Right atrium auricular region (tissue), 2 donors: ENCODE results near the gene EMP3. TPM values are rescaled to one million over a fixed set of nuclear protein-coding genes. Genes with fewer than 3 reads are reported as not detected.

Experiments
- DNase-seq: peaks from one replicate; pipeline ENCODE4 v3.0.0-alpha.2; 2019; ENCODE audit warnings: low spot score
- H3K27ac ChIP-seq, 2 donors: fragments of 200-600 bp; sonication (generic); 1 replicate in 1 of 2; 2 replicates in 1 of 2; pipeline ENCODE4 v1.5.1; 2016 to 2019
- H3K27me3 ChIP-seq, 2 donors: fragments of 200-600 bp; sonication (generic); one replicate each; pipeline versions ENCODE4 v1.5.1 to v1.6.0; 2017 to 2019
- H3K36me3 ChIP-seq: fragments of 200-600 bp; sonication (generic); one replicate; pipeline ENCODE4 v1.5.1; 2016
- H3K4me1 ChIP-seq, 2 donors: fragments of 200-600 bp; sonication (generic); one replicate each; pipeline versions ENCODE4 v1.5.1 to v1.6.0; 2017 to 2019
- H3K4me3 ChIP-seq, 2 donors: fragments of 200-600 bp; sonication (generic); 1 replicate in 1 of 2; 2 replicates in 1 of 2; pipeline ENCODE4 v1.5.1; 2017 to 2019; ENCODE audit warnings: mild to moderate bottlenecking in 1 of 2, moderate library complexity in 1 of 2
- H3K9me3 ChIP-seq, 2 donors: fragments of 200-600 bp; sonication (generic); one replicate each; pipeline ENCODE4 v1.5.1; 2019
- total RNA-seq, 2 donors: library from RNA; depleted of rRNA; stranded (reverse); fragments of >200 nt; gene quantifications; one replicate each; pipeline ENCODE4 v1.1.0, GENCODE V29; 2016
- TF ChIP-seq, protein P1 (sequence below), 2 donors: fragments of 200-600 bp; sonication (generic); IDR thresholded peaks; one replicate each; pipeline ENCODE4 v1.5.1; 2019; ENCODE audit warnings: antibody characterized with exemption in 2 of 2

EMP3 gene, protein sequence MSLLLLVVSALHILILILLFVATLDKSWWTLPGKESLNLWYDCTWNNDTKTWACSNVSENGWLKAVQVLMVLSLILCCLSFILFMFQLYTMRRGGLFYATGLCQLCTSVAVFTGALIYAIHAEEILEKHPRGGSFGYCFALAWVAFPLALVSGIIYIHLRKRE
- total RNA-seq, result 10 to 100 TPM; 16.9 to 95.9 TPM

DNA sequence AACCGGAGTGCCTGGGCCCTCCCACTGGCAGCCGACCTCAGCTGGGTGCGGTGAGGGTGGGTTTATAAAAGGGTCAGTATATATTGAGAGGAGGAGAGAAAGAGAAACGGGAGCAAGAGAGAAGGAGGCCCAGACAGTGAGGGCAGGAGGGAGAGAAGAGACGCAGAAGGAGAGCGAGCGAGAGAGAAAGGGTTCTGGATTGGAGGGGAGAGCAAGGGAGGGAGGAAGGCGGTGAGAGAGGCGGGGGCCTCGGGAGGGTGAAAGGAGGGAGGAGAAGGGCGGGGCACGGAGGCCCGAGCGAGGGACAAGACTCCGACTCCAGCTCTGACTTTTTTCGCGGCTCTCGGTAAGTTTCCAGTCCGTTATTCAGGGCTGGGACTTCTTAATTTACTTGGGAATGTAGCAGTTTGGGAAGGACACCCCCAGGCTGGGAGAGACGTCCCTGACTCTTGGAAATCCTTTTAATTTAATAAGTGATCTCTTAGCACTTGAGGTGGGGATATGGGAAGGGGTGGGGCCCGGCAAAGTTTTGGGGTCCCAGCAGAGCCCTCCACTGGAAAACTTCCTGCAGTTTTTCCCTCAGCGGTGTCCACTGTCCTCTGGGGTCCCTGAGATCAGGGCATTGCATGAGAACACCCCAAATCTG, at the start of gene EMP3:
TSS of gene EMP3 (plus strand) at position 288 of the 646 bp plus-strand sequence. CDS start 1,293 bp downstream, outside the sequence.
- Histone ChIP-seq H3K27me3 (no peaks in the 10 kb centered on the region), H3K9me3 (no peaks in the 10 kb centered on the region), H3K4me3 (peak within 1 kb of the TSS; percentile 57 to 61), H3K36me3 (peaks cover 6% of the 10 kb centered on the region), H3K4me1 (peaks cover 3 to 55% of the 10 kb centered on the region in 2 donors), H3K27ac (peak within 1 kb of the TSS; percentile 84 to 95)
- DNase-seq, result peak; percentile 87
- TF ChIP-seq, protein P1, sequence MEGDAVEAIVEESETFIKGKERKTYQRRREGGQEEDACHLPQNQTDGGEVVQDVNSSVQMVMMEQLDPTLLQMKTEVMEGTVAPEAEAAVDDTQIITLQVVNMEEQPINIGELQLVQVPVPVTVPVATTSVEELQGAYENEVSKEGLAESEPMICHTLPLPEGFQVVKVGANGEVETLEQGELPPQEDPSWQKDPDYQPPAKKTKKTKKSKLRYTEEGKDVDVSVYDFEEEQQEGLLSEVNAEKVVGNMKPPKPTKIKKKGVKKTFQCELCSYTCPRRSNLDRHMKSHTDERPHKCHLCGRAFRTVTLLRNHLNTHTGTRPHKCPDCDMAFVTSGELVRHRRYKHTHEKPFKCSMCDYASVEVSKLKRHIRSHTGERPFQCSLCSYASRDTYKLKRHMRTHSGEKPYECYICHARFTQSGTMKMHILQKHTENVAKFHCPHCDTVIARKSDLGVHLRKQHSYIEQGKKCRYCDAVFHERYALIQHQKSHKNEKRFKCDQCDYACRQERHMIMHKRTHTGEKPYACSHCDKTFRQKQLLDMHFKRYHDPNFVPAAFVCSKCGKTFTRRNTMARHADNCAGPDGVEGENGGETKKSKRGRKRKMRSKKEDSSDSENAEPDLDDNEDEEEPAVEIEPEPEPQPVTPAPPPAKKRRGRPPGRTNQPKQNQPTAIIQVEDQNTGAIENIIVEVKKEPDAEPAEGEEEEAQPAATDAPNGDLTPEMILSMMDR (IDR thresholded peaks at IDR 0.05), result no peak

DNA sequence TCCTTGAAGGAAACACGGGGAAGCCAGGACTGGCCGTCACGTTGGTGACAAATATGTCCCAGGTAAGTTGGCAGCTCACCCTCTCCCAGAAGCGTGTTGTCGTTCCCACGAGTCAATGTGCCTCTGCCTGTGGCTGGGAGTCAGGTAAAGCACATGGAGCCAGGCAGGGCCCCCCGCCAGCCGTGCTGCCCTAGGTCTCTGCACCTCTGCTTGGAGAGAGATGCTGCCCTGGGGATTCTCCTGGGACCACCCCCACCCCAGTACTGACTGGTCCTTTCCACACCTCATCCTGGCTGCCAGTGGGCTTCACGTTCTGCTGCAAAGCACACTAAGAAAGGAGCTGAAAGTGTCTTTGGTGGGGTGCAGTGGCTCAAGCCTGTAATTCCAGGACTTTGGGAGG, 45.6 kb upstream of the EMP3 start:
- H3K36me3 ChIP-seq, result no peaks in the 10 kb centered on the region

DNA sequence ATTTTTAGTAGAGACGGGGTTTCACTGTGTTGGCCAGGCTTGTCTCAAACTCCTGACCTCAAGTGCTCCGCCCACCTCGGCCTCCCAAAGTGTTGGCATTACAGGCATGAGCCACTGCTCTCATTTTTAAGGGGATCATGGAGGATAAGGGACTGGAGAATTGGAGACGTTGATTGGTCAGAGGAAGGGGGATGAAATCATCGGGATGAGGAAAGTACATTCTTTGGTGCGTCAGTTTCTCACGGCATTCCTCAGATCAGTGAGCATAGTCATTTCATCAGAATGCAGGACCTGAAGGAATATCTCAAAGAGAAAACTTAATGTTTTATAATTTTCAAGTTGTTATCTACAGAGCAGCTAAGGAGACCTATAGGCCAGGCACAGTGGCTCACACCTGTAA, 41.4 kb upstream of the EMP3 start:
- DNase-seq, result no peak
- Histone ChIP-seq H3K4me3 (no peak overlapping the region), H3K27ac (no peak overlapping the region), H3K9me3 (peaks cover 0 to 23% of the 10 kb centered on the region in 2 donors), H3K4me1 (no peaks in the 10 kb centered on the region), H3K27me3 (no peaks in the 10 kb centered on the region), H3K36me3 (no peaks in the 10 kb centered on the region)
- TF ChIP-seq, protein P1 (IDR thresholded peaks at IDR 0.05), result no peak

More for the DNA sequence above, 45.6 kb upstream of the EMP3 start:
- H3K4me3 ChIP-seq, result no peak overlapping the region
- peaks cover 0 to 12% of the 10 kb centered on the region in 2 donors for H3K9me3 ChIP-seq
- H3K4me1 ChIP-seq, result no peaks in the 10 kb centered on the region
- no peak overlapping the region for H3K27ac ChIP-seq
- H3K27me3 ChIP-seq, result no peaks in the 10 kb centered on the region
- no peak for DNase-seq
- TF ChIP-seq, protein P1 (IDR thresholded peaks at IDR 0.05), result no peak

DNA sequence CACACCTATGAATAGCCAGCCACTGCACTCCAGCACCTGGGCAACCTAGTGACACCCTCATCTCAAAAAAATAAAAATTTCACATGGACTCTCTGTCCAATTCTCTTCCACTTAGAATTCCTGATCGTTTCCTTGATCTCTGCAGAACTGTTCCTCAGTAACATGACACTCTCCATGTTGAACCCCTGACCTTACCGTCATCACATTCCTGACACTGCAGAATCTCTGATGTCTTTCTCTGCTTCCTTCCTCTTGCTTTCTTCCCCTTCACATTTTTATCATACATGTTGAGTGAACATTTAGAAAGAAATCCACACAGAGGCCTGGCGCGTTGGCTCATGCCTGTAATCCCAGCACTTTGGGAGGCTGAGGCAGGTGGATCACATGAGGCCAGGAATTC, 40.5 kb upstream of the EMP3 start:
- no peaks in the 10 kb centered on the region for H3K27me3 ChIP-seq
- H3K27ac ChIP-seq, result no peak overlapping the region
- H3K36me3 ChIP-seq, result no peaks in the 10 kb centered on the region
- H3K4me3 ChIP-seq, result no peak overlapping the region
- no peak for DNase-seq
- peaks cover 0 to 23% of the 10 kb centered on the region in 2 donors for H3K9me3 ChIP-seq
- TF ChIP-seq, protein P1 (IDR thresholded peaks at IDR 0.05), result no peak
- H3K4me1 ChIP-seq, result no peaks in the 10 kb centered on the region

DNA sequence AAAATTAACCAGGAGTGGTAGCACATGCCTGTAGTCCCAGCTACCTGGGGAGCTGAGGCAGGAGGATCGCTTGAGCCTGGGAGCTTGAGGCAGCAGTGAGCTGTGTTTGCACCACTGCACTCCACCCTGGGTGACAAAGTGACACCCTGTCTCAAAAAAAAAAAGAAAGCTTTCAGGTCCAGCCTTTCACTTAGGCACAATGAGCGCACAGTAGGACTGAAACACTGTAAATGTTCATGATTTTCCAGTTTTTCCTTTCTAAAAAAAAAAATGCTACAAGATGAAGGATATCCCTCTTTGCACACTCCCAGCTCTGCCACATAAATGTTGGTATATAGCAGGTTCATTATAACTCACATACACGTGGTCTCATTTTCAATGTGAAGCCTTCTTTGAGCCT, 37.6 kb upstream of the EMP3 start:
- peaks cover 0 to 21% of the 10 kb centered on the region in 2 donors for H3K9me3 ChIP-seq
- DNase-seq, result no peak
- no peak overlapping the region for H3K4me3 ChIP-seq
- no peaks in the 10 kb centered on the region for H3K36me3 ChIP-seq
- no peaks in the 10 kb centered on the region for H3K27me3 ChIP-seq
- H3K4me1 ChIP-seq, result peaks cover 0 to 12% of the 10 kb centered on the region in 2 donors
- H3K27ac ChIP-seq, result no peak overlapping the region
- TF ChIP-seq, protein P1 (IDR thresholded peaks at IDR 0.05), result no peak
